Stimulated activated CD8-positive, alpha-beta memory T cell treated with anti-CD3 and anti-CD28 coated beads, Interleukin-7, amount 100 ng/mL, for 4 hours (primary cell): Measurements from ENCODE around the gene GANC.
"Not testable (repeated sequence)": the region's sequence is repeated elsewhere in the genome, so short reads cannot be mapped to it uniquely, and the experiment has no call there.

Experiments
- DNase-seq, 2 donors: peaks; one replicate each; pipeline ENCODE4 v3.0.0-alpha.2; 2020; ENCODE audit warnings: low read depth in 2 of 2

The GANC gene

GRCh38 chr15:42272939-42273899 lies at the start of gene GANC, which contains the start of gene TMEM87A:
Gene GANC (plus strand): TSS chr15:42273201. CDS start chr15:42274482, 1,281 bp downstream.
Gene TMEM87A (minus strand): TSS chr15:42273433. CDS start chr15:42273398, 35 bp downstream.
- DNase-seq, result peak; percentile 94

GRCh38 chr15:42226648-42227047 lies 46.4 kb upstream of the GANC start:
- no peak for DNase-seq

- no peak for DNase-seq
Measured at GRCh38 chr15:42228036-42228435, 45.0 kb upstream of the GANC start.

- DNase-seq, result not testable (repeated sequence)
Measured at GRCh38 chr15:42228981-42229380, 44.0 kb upstream of the GANC start.

- no peak for DNase-seq
Measured at GRCh38 chr15:42231088-42231487, 41.9 kb upstream of the GANC start.

GRCh38 chr15:42232606-42233005 lies 40.4 kb upstream of the GANC start:
- DNase-seq, result no peak

- no peak for DNase-seq
Measured at GRCh38 chr15:42233107-42233506, 39.9 kb upstream of the GANC start.

GRCh38 chr15:42239528-42240182 lies 33.3 kb upstream of the GANC start:
- DNase-seq, result no peak

- DNase-seq, result no peak
Measured at GRCh38 chr15:42240823-42241222, 32.2 kb upstream of the GANC start.

GRCh38 chr15:42253300-42253699 lies 19.7 kb upstream of the GANC start:
- DNase-seq, result no peak

- DNase-seq, result no peak
Measured at GRCh38 chr15:42264795-42265194, 8.2 kb upstream of the GANC start.

GRCh38 chr15:42267286-42267685 lies 5.7 kb upstream of the GANC start:
- DNase-seq, result no peak

GRCh38 chr15:42270551-42270950 lies 2.5 kb upstream of the GANC start:
- no peak for DNase-seq

GRCh38 chr15:42270996-42271395 lies 2.0 kb upstream of the GANC start:
- no peak for DNase-seq

GRCh38 chr15:42273900-42274701 lies 1.1 kb downstream of the GANC start:
- DNase-seq, result peak; percentile 46 to 47

- DNase-seq, result no peak
Measured at GRCh38 chr15:42274702-42274989, 1.6 kb downstream of the GANC start.

- no peak for DNase-seq
Measured at GRCh38 chr15:42275780-42276391, 2.9 kb downstream of the GANC start.

- DNase-seq, result no peak
Measured at GRCh38 chr15:42276762-42277161, 3.8 kb downstream of the GANC start.

GRCh38 chr15:42279234-42279723 lies 6.3 kb downstream of the GANC start:
- no peak for DNase-seq

GRCh38 chr15:42282344-42282743 lies 9.3 kb downstream of the GANC start:
- DNase-seq, result no peak

- DNase-seq, result no peak
Measured at GRCh38 chr15:42282926-42283325, 9.9 kb downstream of the GANC start.

- DNase-seq, result no peak
Measured at GRCh38 chr15:42283671-42284070, 10.7 kb downstream of the GANC start.
